Measurements from ENCODE around the gene MAPK4.

DNA sequence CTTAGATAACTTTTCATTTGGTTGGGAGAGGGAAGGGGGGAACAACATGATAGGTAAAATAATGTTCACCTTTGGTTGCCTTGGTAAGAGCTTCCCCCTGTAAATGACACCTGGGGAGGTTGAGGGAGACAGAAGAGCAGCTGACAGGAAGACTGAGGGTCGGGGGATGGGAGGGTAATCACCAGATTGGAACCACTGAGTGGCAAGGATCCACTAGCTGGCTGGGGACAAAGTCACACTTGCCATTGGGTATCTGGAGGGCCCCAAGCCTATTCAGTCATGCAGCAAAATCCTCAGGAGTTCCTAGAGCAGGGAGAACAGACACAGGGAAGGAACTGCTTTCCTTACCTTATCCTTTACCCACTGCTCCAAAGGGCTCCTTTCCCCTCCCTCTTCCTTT is 84.3 kb downstream of the MAPK4 start:
- TF ChIP-seq, protein P1, sequence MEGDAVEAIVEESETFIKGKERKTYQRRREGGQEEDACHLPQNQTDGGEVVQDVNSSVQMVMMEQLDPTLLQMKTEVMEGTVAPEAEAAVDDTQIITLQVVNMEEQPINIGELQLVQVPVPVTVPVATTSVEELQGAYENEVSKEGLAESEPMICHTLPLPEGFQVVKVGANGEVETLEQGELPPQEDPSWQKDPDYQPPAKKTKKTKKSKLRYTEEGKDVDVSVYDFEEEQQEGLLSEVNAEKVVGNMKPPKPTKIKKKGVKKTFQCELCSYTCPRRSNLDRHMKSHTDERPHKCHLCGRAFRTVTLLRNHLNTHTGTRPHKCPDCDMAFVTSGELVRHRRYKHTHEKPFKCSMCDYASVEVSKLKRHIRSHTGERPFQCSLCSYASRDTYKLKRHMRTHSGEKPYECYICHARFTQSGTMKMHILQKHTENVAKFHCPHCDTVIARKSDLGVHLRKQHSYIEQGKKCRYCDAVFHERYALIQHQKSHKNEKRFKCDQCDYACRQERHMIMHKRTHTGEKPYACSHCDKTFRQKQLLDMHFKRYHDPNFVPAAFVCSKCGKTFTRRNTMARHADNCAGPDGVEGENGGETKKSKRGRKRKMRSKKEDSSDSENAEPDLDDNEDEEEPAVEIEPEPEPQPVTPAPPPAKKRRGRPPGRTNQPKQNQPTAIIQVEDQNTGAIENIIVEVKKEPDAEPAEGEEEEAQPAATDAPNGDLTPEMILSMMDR (IDR thresholded peaks at IDR 0.05; ENCODE audit: insufficient read depth, low read depth, low read length): no peak
- TF ChIP-seq EZH2 (IDR thresholded peaks at IDR 0.05; ENCODE audit: insufficient read depth, low read length): no peak
